GM19193 (cell line): Measurements from ENCODE around the gene MOGAT2.

Experiments used
- POLR2A ChIP-seq: IDR thresholded peaks from 4 replicates; pipeline ENCODE4 v1.6.1; 2011; ENCODE audit not compliant: insufficient read depth, insufficient read length; ENCODE audit errors: extremely low read depth

The MOGAT2 gene

DNA sequence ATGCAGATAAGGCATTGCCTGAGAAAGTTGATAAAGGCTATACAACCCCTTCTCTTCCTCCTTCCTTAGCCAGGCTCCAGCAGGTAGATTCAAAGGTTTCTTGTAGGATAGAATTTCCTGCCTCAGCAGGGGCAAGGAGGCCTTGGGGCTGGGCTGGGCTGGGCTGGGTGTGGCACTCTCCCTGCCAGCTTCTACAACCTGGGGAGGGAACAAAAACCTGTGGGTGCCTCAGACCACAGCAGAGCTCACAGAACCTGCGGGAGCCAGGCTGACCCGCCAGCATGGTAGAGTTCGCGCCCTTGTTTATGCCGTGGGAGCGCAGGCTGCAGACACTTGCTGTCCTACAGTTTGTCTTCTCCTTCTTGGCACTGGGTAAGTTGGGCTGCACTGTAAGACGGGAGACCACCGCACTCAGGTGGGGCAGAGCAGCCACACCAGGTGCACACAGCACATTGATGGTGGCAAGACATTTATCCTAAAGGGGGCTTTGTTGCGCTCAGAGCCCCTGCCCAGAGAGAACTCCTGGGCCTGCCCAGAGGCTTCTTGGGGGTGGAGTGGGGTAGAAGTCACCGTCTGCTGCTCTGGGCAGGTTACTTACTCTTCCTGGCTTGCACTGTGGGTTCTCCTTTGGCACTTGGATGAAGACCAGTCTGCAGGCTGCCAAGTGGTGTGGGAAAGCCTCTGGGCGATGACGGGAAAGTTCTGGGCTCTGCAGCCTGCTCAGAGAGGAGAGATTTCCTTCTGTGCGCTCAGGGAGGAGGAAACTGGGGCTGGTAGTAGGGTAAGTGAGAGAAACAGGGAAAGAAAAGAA, at the start of gene MOGAT2:
Gene MOGAT2 (plus strand): TSS at position 231 of the 811 bp plus-strand sequence. CDS start 51 bp downstream, at position 282.
- TF ChIP-seq POLR2A, result no peak

GRCh38 chr11:75668451-75669297, 49.0 kb upstream of the MOGAT2 start, which contains the start of gene MAP6:
TSS of gene MAP6 (minus strand) at chr11:75669038. CDS start at chr11:75668369, 669 bp downstream.
- TF ChIP-seq POLR2A, result no peak

GRCh38 chr11:75673977-75674582, 43.6 kb upstream of the MOGAT2 start:
- TF ChIP-seq POLR2A, result no peak

DNA sequence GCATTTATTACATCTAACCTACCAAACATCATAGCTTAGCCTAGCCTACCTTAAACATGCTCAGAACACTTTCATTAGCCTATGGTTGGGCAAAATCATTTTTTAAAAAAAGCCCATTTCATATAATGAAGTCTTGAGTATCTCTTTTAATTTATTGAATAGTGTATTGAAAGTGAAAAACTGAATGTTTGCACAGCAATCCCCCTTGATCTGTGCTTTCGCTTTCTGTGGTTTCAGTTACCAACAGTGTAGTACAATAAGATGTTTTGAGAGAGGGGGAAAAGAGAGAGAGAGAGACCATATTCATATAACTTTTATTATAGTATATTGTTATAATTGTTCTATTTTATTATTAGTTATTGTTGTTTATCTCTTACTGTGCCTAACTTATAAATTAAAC, 40.4 kb upstream of the MOGAT2 start:
- TF ChIP-seq POLR2A, result no peak

DNA sequence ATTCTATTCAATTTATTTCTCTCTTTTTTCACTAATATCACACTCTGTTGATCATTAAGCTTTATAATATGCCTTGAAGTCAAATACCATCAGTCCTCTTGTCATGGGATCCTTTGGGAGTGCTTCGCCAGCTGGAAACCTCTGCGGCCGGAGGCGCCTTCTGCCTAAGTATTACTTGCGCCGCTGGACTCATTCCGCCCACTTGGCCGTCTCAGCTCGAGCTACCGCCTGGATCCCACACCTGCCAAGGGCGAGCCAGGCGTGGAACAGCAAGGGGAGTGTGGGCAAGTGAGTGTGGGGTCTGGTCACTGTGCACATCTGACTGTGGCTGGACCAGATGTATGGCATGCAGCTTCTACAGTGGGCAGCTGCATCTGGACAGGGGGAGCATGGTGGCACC, 39.7 kb upstream of the MOGAT2 start:
- TF ChIP-seq POLR2A, result no peak

DNA sequence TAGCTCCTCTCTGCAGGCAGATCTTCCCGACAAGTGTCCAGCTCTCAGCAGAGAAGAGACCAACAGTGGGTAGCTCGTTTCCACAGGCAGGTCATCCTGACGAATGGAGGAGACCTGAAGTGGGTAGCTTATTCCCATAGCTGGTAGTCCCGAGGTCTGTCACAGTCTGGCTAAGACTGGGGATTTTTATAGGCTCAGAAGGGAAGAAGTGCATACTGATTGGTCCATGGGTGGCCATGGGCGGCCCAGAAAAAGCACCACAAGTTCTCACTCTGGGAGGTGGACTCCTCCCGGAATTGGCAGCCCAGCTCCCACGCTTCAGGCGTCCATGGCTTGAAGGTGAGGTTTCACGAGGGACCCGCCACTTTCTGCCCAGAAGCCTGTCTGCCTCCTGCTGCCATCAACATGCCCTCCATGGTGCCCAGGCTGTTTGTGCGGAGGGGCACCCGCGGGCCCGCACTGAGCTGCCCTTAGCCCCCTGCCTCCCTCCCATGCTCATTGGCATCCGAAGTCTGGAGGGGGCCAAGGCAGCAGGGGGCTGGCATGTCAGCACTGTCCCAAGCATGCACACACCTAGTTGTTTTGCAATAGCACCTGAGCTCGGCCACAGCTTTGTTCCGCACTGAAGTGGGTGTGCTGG, 38.9 kb upstream of the MOGAT2 start:
- no peak for TF ChIP-seq POLR2A

DNA sequence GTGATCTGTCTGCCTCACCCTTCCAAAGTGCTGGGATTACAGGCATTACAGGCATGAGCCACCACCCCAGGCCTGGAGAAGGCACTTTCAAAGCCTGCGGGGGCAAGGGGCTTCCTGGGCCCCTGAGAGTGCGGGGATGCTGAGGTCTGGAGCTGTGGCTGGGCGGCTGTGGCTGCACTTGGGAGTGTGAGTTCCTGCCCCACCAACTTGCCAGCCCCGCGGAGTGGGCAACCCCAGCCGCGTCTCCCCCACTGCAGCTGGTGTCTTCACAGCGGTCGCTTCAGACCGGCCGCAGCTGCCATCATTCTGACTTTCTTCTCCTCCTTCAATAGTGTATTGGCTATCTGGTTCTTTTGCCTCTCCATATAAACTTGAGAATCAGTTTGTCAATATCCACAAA, 38.1 kb upstream of the MOGAT2 start:
- TF ChIP-seq POLR2A, result no peak

- TF ChIP-seq POLR2A, result no peak
Observed at GRCh38 chr11:75689863-75690609, 27.6 kb upstream of the MOGAT2 start.

- no peak for TF ChIP-seq POLR2A
Observed at GRCh38 chr11:75691804-75692203, 25.8 kb upstream of the MOGAT2 start.

DNA sequence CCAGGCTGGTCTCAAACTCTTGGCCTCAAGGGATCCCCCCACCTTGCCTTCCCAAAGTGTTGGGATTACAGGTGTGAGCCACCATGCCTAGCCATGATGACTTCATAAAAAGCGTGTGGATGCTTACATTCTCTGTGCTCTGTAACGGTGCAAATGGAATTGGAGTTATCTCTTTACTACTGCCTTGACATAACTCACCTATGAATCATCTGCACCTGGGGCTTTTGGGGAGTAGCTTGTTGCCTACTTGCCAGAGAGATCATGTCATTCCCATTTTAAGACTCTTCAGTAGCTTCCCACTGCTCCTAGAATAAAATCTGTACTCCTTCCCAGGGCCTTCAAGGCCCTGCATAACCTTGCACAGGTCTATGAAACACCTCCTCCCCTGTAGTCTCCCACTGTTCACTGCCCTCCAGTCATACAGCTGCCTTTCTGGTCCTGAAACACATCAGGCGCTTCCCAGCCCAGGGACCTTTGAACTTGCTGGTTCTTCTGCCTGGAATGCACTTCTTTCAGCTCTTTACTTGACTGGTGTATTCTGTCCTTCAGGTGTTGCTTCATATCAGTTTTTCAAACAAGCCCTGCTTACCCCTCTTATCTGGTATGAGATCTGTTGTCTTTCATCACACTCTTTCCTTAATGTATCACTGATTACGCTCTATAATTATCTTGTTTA, 19.6 kb upstream of the MOGAT2 start:
- TF ChIP-seq POLR2A, result no peak

DNA sequence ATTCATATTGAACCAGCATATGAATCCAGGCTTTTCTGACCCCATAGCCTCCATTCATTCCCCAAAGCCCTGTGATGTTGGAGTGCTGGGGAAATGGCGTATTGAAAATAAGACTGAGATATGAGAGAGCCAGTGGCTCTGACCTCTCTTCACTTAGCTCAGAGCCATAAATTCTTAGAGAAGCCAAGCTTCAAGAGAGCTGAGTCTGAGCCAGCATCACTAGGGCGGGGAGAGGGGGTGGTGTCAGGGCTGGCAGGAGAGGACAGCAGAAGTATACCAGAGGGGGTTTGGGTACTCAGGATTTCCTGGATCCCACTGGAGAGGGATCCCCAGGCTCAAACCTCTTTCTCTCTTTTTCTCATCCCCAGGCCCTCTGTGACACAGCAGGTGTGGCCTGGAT, 16.7 kb upstream of the MOGAT2 start:
- TF ChIP-seq POLR2A, result no peak

GRCh38 chr11:75703695-75704237, 13.9 kb upstream of the MOGAT2 start:
- no peak for TF ChIP-seq POLR2A

DNA sequence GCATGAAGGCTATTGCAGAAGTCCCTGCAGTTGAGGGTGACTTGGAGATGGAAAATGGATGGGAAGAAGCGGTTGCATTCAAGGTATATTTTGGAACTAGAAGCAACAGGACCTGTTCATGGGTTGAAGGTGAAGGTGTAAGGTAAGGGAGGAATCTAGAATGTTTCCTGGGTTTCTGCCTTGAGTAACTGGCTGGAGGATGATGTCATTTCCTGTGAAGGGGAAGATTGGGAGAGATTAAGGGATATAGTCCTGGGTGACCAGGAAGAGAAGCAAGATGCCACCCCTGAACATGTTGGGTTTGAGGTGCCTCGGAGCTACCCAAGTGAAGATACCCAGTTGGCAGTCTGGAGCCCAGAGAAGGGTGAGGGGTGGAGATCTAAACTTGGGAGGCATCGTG, 12.1 kb upstream of the MOGAT2 start:
- TF ChIP-seq POLR2A, result no peak

DNA sequence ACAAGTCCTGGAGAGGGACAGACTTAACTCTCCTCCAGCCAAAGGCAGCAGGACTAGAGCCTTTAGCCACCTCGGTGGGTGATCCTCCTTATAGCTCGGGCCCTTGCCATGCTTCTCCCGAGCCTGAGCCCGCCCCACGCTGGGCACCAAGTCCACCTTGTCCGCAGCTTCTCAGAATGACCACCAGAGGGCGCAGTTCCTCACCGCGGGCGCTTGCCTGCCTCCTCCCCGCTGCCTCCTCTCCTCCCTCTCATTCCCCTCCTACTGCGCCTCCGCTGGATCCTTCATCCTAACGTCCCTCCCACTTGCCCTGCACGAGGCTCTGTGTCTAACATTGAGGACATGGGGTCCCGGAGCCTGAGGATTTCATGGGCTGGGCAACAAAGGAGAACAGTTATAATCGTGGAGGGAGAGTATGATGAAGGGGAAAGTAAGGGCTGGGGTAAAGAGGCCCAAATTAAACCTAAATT, 11.3 kb upstream of the MOGAT2 start:
- TF ChIP-seq POLR2A, result no peak

- no peak for TF ChIP-seq POLR2A
Observed at GRCh38 chr11:75714211-75714610, 3.4 kb upstream of the MOGAT2 start.
